AML-193 (cell line): ENCODE measurements around the gene RDH5.
A peak's percentile ranks its signal among the peaks of the same experiment; 100 is the strongest.

Experiments used
- DNase-seq, 2 experiments: peaks; one replicate each; lab custom pipeline; 2025; lab: John Stamatoyannopoulos, UW

The RDH5 gene

DNA sequence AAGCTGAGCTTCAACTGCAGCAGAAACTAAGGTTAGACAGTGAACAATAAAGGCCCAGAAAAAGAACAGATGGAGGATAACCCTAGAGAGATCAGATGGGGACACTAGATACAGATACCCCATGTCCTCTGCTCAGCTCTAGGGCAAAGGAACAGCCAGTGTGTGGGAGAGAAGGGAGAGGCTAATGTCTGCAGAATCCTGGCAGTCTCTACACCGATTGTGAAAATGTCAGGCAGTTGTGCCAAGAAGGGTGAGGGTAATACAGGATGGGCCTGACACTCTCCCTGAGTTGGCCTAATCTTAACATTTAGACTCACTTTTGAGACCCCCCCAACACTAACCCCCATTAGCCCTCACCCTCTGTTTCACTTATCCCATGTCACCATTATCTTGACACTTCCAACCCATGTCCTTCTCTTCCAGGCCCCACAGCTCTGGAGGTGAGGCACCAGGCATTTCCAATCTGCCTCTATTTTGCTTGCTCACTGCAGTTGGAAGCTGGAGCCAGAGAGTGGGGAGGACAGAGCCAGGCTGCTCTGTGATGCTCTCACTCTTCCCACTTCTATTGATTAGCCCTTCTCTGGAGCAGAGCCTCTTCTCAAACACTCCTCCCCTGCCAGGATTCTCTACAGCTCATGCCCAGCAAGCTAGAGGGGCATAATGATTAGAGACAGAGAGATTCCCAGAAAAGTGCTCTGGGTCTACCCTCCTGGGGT lies 7.3 kb upstream of the RDH5 start:
- no peak for DNase-seq

GRCh38 chr12:55713721-55714120 lies 6.5 kb upstream of the RDH5 start:
- DNase-seq = no peak

DNA sequence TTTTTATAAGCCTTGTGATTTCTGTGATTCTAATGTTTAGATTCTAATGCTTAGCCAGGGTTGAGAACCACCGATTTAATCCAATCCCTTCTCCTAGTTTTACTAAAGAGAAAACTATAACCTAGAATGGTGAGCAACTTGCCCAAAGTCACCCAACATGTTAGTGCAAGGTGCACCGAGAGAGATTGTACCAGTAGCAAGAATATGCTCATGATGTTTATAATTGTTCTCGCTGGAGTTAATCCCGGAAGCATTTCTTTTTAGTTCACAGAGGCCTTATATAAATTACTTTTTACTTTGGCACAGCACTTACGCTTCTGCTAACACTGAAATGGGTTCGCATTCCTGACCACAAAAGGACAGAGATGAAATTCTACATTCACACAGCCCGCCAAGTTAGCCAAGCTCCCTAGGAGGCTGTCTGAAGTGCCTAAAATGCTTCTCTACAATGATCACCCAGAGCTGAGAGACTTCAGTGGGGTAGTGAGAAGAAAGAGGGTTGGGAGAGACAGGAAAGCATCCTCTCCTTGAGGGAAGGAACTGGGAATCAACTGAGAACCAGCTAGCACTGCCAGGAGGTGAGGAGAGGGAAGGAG lies 4.9 kb upstream of the RDH5 start:
- no peak for DNase-seq

DNA sequence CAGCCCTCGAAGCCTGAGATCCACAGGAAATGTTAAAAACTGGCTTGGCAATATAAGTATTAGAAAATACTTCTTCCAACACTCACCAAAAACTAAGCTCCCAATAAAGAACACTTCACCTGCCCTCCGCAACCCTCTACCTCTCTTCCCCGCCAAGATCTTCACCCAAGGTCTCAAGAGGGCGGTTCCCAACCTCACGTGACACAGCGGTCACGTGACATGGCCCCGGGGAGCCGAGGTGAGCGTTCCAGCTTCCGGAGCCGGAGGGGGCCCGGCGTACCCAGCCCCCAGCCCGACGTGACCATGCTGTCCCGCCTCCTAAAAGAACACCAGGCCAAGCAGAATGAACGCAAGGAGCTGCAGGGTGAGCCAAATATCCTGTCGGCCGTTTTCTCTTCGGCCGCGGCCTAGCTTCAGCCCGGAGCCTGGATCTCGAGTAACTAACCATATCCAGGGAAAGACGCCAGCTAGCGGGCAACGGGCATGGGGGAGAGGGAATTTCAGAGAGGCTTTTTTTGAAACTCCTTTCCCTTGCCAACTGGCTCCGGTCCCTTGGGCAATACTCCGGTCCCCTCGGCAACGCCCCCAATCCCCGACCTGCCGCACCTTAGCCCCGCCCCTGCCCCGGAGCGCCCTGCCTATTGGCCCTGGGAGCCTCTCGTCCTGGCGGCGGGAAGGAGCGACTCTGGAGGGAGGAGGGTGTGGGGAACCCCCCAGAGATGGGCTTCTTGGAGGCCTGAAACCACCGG lies 4.2 kb upstream of the RDH5 start, which contains the start of gene BLOC1S1:
BLOC1S1 (plus strand) TSS at position 214 of the 749 bp plus-strand sequence; CDS start at position 220, 6 bp downstream.
- DNase-seq = peak; percentile 87 to 91

GRCh38 chr12:55716582-55716957 lies 3.6 kb upstream of the RDH5 start:
- DNase-seq = peak; percentile 87 to 91

DNA sequence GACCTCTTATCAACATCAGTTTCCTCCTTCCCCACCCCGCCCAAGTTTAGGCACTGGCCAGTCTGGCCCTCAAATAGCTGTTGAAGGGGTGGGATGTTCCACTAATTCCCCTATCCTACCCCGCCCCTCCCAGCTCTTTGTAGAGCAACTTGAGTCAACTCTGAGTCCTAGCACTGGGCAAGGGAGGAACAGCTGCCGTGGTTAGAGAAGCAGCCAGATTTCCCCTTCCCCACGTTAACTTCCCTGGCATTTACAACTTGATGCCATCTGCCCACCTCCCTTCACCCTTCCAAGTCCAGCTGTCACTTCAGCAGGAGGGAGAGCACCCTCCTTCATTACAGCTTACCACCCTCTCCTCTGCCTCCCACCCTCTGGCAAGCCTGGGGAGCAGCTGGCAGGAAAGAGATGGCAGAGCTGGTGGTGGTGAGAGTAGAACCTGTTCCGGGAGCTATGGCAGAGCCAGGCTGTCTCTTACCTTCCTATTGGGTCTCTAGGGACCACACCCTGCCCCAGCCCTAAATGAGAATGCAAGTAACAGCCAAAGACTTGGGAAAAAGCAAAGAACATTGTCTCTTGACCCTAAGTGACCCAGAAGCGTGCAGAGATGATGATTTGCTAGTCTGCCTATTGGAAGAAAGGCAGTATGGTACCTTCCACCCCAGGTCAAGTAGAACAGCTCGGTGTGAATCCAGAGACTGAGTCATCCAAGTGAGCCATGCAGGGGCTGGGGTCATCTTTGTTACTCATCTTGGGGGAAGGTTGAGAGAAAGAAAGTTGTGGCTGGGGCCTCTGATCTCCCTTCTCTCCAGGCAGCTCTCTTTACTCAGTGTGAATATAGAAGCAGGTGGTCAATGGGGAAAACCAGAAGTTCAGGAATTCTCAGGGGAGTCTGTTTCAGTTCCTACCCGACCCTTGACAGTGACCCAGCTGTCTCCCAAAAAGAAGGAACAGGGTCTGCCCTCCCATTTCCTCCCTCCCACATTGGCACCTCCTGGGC lies 2.9 kb upstream of the RDH5 start:
- DNase-seq = no peak

DNA sequence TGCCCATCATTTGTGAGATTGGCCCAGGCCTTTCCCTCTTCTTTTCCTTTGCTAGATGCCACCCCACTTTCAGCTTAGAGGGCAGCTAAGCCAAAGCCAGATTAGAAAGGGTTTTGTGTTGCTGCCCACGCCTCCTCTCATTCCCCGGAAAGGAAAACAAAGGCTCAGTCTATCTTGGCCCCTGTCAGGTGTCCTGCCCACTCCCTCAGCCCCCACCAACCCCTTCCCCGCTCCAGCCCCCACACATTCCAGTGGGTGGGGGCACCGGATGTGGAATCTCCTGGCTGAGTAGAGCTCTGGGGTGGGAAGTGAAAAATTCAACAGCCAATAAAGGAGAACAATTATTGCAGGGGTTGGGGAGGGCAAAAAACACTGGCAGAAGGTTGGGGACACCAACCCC lies 2.2 kb upstream of the RDH5 start:
- no peak for DNase-seq

- DNase-seq = no peak
Observed at GRCh38 chr12:55718624-55719275, 1.4 kb upstream of the RDH5 start.

- DNase-seq = no peak
Observed at GRCh38 chr12:55719371-55719770, 822 bp upstream of the RDH5 start.

- DNase-seq = peak; percentile 97 to 98
Observed at GRCh38 chr12:55720894-55721444, 776 bp downstream of the RDH5 start.

- DNase-seq = no peak
Observed at GRCh38 chr12:55721601-55722213, 1.5 kb downstream of the RDH5 start.

GRCh38 chr12:55722948-55723347 lies 2.8 kb downstream of the RDH5 start:
- DNase-seq = no peak

DNA sequence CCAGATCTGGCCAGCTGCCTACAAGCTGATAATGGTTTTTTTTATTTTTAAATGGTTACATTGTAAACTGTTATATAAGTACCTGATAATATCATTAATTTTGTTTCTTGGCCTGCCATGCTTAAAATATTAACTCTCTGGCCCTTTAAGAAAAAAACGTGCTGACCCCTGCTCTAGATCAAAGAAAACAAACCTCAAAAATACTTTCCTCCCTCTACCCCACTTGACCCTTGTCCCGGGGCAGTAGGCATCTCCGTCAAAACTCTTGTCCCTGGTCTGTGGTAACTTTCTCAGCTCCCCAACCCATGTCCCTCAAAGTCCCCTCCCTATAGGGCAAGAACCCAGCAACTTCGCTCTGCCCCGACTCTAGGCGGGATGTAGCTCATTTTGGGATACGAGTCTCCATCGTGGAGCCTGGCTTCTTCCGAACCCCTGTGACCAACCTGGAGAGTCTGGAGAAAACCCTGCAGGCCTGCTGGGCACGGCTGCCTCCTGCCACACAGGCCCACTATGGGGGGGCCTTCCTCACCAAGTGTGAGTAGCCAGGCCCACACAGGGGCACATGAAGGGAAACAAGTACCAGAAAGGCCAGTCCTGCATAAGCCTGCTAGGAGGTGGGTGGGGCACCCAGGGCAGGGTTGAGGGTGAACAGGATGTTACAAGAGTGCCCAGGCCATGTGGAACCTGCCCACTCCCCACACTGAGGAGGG lies 3.5 kb downstream of the RDH5 start:
- no peak for DNase-seq

DNA sequence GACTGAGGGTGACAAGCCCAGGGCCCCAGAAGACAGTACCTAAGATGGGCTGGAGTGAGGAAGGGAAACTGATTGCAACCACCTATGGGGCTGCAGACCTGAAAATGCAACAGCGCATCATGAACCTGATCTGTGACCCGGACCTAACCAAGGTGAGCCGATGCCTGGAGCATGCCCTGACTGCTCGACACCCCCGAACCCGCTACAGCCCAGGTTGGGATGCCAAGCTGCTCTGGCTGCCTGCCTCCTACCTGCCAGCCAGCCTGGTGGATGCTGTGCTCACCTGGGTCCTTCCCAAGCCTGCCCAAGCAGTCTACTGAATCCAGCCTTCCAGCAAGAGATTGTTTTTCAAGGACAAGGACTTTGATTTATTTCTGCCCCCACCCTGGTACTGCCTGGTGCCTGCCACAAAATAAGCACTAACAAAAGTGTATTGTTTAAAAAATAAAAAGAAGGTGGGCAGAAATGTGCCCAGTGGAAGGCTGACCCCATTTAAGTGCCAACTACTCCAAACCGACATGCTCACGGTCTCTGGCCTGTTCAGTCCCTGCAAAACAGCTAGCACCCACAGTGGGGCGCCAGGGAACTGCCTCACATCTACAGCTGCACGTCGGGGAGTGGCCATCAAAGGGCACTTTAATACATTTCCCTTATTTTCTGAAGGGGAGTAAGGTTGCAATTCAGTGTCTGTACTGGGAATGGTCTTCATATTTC lies 4.2 kb downstream of the RDH5 start:
- DNase-seq = peak; percentile 72

GRCh38 chr12:55724940-55725309 lies 4.7 kb downstream of the RDH5 start:
- DNase-seq = no peak

DNA sequence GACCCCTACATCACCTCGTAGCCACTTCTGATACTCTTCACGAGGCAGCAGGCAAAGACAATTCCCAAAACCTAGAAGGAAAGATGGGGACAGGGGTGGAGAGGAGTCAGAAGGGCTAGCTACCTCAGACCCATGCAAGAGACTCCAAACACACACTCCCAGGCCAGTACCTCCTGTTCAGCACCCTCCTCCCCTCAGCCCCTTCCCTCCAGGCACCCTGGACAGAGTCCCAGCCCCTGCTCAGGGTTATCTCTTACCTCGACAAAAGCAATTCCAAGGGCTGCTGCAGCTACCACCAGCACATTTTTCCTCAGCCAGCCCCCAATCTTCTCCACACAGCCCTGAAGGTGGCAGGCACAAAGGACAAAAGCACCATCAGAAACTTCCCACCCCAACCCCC lies 5.4 kb downstream of the RDH5 start:
- no peak for DNase-seq

GRCh38 chr12:55726971-55727370 lies 6.8 kb downstream of the RDH5 start:
- DNase-seq = no peak

DNA sequence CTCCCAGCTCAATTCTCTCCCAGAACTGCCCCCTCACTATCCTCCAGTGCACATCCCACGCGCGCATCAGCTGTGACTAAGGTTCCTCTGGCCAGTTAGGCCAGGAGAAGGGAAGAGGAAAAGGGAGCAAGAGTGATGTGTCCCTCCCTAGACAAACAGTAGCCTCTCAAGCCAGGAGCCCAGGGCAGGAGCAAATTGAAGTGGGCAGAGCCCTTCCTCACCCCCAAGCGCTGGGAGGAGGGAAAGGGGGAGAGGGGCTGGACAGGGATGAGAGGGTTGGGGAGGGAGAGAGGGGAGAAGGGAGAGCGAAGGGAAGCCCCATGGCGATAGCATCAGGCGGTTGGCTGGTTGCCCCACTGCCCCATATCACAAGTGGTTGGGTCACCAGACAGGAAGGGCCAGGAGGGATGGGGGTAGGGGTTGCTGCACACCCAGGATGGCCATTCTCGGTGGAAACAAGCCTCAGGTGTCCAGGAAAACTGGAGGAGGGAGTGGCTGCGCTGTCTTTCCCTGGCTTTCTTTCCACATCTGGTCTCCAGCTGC lies 7.5 kb downstream of the RDH5 start:
- DNase-seq = peak in 1 of 2 experiments; percentile 53
